GM12878 (cell line): ENCODE measurements around the gene TBKBP1. TPM values are rescaled to one million over a fixed set of nuclear protein-coding genes. Genes with fewer than 3 reads are reported as not detected.

Experiments used
- ATAC-seq: fragments of 200-7000 bp; cut with Tn5 transposase; 3 replicates; pipeline ENCODE4 v1.9.1; 2020; ENCODE audit warnings: mild to moderate bottlenecking, moderate library complexity
- BruUV-seq: library from RNA; stranded (reverse); fragments of 400-500 nt; replicated peaks from 2 replicates; lab custom pipeline; 2021; lab: Mats Ljungman, UMichigan
- CTCF ChIA-PET: fragments of 300-600 bp; sonication (Branson Sonifier 250); formaldehyde crosslinking; extraction: SDS; loops from one replicate; lab custom pipeline; 2021; ENCODE audit warnings: inconsistent platforms; lab: Yijun Ruan, JAX
- POLR2A ChIA-PET: fragments of 350-600 bp; formaldehyde crosslinking; extraction: SDS; loops from one replicate; lab custom pipeline; 2021; ENCODE audit warnings: inconsistent platforms; lab: Charles Lee
- RAD21 ChIA-PET: fragments of 300-600 bp; sonication (Branson Sonifier 250); formaldehyde crosslinking; loops from one replicate; lab custom pipeline; 2023; ENCODE audit warnings: antibody characterized with exemption; ENCODE audit not compliant: unreplicated experiment; lab: Charles Lee
- SMC1A ChIA-PET: fragments of 300-600 bp; sonication (Branson Sonifier 250); formaldehyde crosslinking; loops from one replicate; lab custom pipeline; 2023; ENCODE audit not compliant: unreplicated experiment, uncharacterized antibody; lab: Charles Lee
- DNase-seq: peaks from one replicate; pipeline ENCODE4 v3.0.0-alpha.2; 2011; ENCODE audit warnings: low read depth, low spot score
- FAIRE-seq: peaks from 3 replicates; lab custom pipeline; 2011; peaks lifted over from hg19 to GRCh38; lab: Jason Lieb, UNC
- H2AFZ ChIP-seq: 2 replicates; pipeline ENCODE4 v1.6.0; 2011; ENCODE audit warnings: low read depth, low read length, control low read depth; ENCODE audit not compliant: control insufficient read depth
- H3K27ac ChIP-seq: 2 replicates; pipeline ENCODE4 v1.5.1; 2011; ENCODE audit warnings: control low read depth; ENCODE audit not compliant: control insufficient read depth, insufficient read depth
- H3K27me3 ChIP-seq, 2 experiments: replicated peaks in 1 of 2; 2 replicates each; pipeline versions ENCODE4 v1.6.0 to v1.6.1; 2011; ENCODE audit warnings: low read length in 1 of 2; ENCODE audit not compliant: control insufficient read depth in 2 of 2, insufficient read depth in 2 of 2
- H3K36me3 ChIP-seq, 2 experiments: 2 replicates each; pipeline ENCODE4 v1.5.1; 2011; ENCODE audit warnings: low read length in 1 of 2; ENCODE audit not compliant: control insufficient read depth in 2 of 2, insufficient read depth in 2 of 2
- H3K4me1 ChIP-seq: 2 replicates; pipeline ENCODE4 v1.6.1; 2011; ENCODE audit warnings: mild to moderate bottlenecking, low read length, moderate library complexity, mixed read lengths; ENCODE audit not compliant: control insufficient read depth, insufficient read depth
- H3K4me2 ChIP-seq: 2 replicates; pipeline ENCODE4 v1.6.0; 2011; ENCODE audit warnings: control low read depth; ENCODE audit not compliant: control insufficient read depth, insufficient read depth
- H3K4me3 ChIP-seq: fragments of 200-600 bp; sonication (generic); 2 replicates; pipeline ENCODE4 v1.5.1; 2016
- H3K79me2 ChIP-seq: 2 replicates; pipeline ENCODE4 v1.6.0; 2011; ENCODE audit warnings: low read length; ENCODE audit not compliant: control insufficient read depth, insufficient read depth
- H3K9ac ChIP-seq: 2 replicates; pipeline ENCODE4 v1.8.0; 2011; ENCODE audit warnings: low read length, control low read depth, mixed read lengths; ENCODE audit not compliant: control insufficient read depth, insufficient read depth
- H3K9me3 ChIP-seq: replicated peaks from 3 replicates; pipeline ENCODE4 v1.5.1; 2011; ENCODE audit warnings: mild to moderate bottlenecking, low read length; ENCODE audit not compliant: control insufficient read depth, insufficient read depth
- H4K20me1 ChIP-seq: 2 replicates; pipeline ENCODE4 v1.6.0; 2011; ENCODE audit not compliant: control insufficient read depth, insufficient read depth
- WGBS: methylation state at CpG from one replicate; pipeline ENCODE4 v1.1.6; 2016; ENCODE audit warnings: low lambda C conversion rate; ENCODE audit not compliant: insufficient replicate concordance, insufficient coverage; ENCODE audit errors: missing lambda C conversion rate; 5-methylcytosine and 5-hydroxymethylcytosine counted together
- in situ Hi-C: fragments of 300-500 bp; cut with MboI; formaldehyde crosslinking; loops from 9 replicates; pipeline ENCODE4 v1.14.3; 2018; ENCODE audit warnings: mixed read lengths
- intact Hi-C: fragments of 100-400 bp; cut with micrococcal nuclease; formaldehyde crosslinking; loops from one replicate; pipeline ENCODE4 v1.14.2; 2022; ENCODE audit not compliant: unreplicated experiment
- polyA plus RNA-seq, 11 experiments: library from polyadenylated mRNA; depleted of rRNA in 4 of 11; unstranded in 6 of 11; stranded (reverse) in 5 of 11; fragments of >200 nt; fragmentation: Nextera tagmentation in 4 of 11; fragmentation: Illumina TruSeq in 1 of 11; extraction: Ambion mirVana in 4 of 11; extraction: Trizol in 1 of 11; gene quantifications; 1 replicate in 1 of 11; 2 replicates in 10 of 11; pipeline versions ENCODE4 v1.2.1 to v1.2.3, GENCODE V29; 2011 to 2016; ENCODE audit warnings: inconsistent platforms in 2 of 11, missing spikeins in 2 of 11, low read depth in 1 of 11
- total RNA-seq, 4 experiments: library from RNA; depleted of rRNA in 3 of 4; stranded (reverse); fragments of >200 nt in 3 of 4; fragmentation: Illumina TruSeq in 1 of 4; extraction: Trizol in 1 of 4; gene quantifications; 2 replicates each; pipeline versions ENCODE4 v1.2.1 to v1.2.3, GENCODE V29; 2013 to 2021
- TF ChIP-seq, protein P1 (sequence below): fragments of 450-650 bp; IDR thresholded peaks from 2 replicates; pipeline ENCODE4 v1.6.1; 2017; ENCODE audit warnings: mild to moderate bottlenecking, moderate library complexity
- TF ChIP-seq, protein P2 (sequence below): fragments of 450-650 bp; IDR thresholded peaks from 2 replicates; pipeline ENCODE4 v1.6.1; 2016; ENCODE audit warnings: mild to moderate bottlenecking

TBKBP1 gene
- total and polyA plus RNA-seq, 10 of the 15 experiments (the other 5 are each of a cell fraction or from before 2014, with no cell fraction given) = 0.11 to 2.7 (median 0.74) TPM; not detected in 3

DNA sequence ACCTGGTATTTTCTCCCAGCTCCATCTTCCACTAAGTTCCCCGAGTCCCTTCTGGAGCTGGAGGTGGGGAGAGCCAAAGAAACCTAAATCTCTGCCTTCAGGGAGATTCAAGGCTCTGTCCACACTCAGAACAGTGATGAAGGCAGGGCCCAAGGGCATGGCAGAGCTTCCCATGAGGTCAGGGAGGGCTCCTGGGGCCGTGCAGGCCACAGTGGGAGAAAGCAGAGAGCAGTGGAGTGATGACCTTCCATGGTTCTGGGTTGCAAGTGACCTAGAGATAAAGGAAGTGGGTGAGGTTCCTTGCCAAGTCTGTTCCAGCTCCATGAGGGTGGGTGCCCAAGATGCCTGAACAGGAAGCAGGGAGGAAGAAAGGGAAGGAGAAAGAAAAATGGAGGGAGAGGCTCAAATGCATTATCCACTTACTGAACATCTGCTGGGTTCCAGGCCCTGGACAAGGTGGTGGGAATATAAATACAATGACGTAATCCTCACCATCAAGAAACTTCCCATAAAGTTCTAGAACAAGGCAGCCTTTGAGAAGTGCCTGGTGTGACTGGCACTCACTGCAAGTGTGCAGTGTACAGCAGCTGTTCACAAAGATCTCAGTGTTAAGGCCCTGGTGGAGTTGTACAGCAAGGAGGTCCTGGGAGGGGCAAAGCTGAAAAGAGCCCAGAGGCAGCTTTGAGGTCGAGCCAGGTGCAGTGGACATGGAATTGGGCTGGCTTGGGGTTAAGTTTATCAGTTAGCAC lies 13.3 kb downstream of the TBKBP1 start:
- Histone ChIP-seq H2AFZ (no peak overlapping the region), H3K9me3 (no peaks in the 10 kb centered on the region), H3K27ac (no peak overlapping the region), H3K4me3 (no peak overlapping the region), H3K79me2 (no peaks in the 10 kb centered on the region)
- ATAC-seq = no peak
- no TSS peak for BruUV-seq
- DNase-seq = no peak
- TF ChIP-seq, protein P1, sequence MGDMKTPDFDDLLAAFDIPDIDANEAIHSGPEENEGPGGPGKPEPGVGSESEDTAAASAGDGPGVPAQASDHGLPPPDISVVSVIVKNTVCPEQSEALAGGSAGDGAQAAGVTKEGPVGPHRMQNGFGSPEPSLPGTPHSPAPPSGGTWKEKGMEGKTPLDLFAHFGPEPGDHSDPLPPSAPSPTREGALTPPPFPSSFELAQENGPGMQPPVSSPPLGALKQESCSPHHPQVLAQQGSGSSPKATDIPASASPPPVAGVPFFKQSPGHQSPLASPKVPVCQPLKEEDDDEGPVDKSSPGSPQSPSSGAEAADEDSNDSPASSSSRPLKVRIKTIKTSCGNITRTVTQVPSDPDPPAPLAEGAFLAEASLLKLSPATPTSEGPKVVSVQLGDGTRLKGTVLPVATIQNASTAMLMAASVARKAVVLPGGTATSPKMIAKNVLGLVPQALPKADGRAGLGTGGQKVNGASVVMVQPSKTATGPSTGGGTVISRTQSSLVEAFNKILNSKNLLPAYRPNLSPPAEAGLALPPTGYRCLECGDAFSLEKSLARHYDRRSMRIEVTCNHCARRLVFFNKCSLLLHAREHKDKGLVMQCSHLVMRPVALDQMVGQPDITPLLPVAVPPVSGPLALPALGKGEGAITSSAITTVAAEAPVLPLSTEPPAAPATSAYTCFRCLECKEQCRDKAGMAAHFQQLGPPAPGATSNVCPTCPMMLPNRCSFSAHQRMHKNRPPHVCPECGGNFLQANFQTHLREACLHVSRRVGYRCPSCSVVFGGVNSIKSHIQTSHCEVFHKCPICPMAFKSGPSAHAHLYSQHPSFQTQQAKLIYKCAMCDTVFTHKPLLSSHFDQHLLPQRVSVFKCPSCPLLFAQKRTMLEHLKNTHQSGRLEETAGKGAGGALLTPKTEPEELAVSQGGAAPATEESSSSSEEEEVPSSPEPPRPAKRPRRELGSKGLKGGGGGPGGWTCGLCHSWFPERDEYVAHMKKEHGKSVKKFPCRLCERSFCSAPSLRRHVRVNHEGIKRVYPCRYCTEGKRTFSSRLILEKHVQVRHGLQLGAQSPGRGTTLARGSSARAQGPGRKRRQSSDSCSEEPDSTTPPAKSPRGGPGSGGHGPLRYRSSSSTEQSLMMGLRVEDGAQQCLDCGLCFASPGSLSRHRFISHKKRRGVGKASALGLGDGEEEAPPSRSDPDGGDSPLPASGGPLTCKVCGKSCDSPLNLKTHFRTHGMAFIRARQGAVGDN = no peak
- TF ChIP-seq, protein P2, sequence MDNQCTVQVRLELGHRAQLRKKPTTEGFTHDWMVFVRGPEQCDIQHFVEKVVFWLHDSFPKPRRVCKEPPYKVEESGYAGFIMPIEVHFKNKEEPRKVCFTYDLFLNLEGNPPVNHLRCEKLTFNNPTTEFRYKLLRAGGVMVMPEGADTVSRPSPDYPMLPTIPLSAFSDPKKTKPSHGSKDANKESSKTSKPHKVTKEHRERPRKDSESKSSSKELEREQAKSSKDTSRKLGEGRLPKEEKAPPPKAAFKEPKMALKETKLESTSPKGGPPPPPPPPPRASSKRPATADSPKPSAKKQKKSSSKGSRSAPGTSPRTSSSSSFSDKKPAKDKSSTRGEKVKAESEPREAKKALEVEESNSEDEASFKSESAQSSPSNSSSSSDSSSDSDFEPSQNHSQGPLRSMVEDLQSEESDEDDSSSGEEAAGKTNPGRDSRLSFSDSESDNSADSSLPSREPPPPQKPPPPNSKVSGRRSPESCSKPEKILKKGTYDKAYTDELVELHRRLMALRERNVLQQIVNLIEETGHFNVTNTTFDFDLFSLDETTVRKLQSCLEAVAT = peak; percentile 0; the same call in 1 of the 2 replicates
- TF ChIP-seq, all 136 proteins: peak for 1
- no peaks in the 10 kb centered on the region for H4K20me1 ChIP-seq
- ChIA-PET SMC1A (interaction anchor here (1.1 to 3.5 kb wide), 4 partner anchors 8 to 29 kb away, joined by 4 to 27 read pairs (median 6); no protein-coding TSS in a partner anchor), CTCF (interaction anchor here (0.6 to 9.4 kb wide), 9 partner anchors 7 to 774 kb away, joined by 3 to 229 read pairs (median 4); partner anchors contain the start of genes OSBPL7 and TBX21), POLR2A (interaction anchor here (0.7 to 1.9 kb wide), 4 partner anchors 10 to 29 kb away, joined by 3 to 7 read pairs (median 4); no protein-coding TSS in a partner anchor), RAD21 (interaction anchor here (1.0 to 2.3 kb wide), 6 partner anchors 8 to 25 kb away, joined by 3 to 6 read pairs (median 4); partner anchors contain the start of gene TBX21)
- H3K9ac ChIP-seq = no peak overlapping the region
- no peaks in the 10 kb centered on the region for H3K36me3 ChIP-seq
- H3K4me1 ChIP-seq = peaks cover 44% of the 10 kb centered on the region
- no peak for FAIRE-seq
- WGBS = 45% methylated on average over 4 of the region's 4 CpGs
- in situ Hi-C loops = no loop called here
- H3K27me3 ChIP-seq = no peaks in the 10 kb centered on the region
- intact Hi-C loops = no loop called here
- no peak overlapping the region for H3K4me2 ChIP-seq
